Body of pancreas (tissue), 4 donors: Measurements from ENCODE around the gene TTLL11. TPM values are rescaled to one million over a fixed set of nuclear protein-coding genes. Genes with fewer than 3 reads are reported as not detected.

Experiments used
- ATAC-seq: fragments of 150-250 bp; one replicate; pipeline ENCODE4 v1.9.1; 2016
- DNase-seq, 4 donors: peaks; one replicate each; pipeline ENCODE4 v3.0.0-alpha.2; 2019
- H3K27ac ChIP-seq, 4 donors: fragments of 200-600 bp; sonication (generic); 1 replicate in 3 of 4; 2 replicates in 1 of 4; pipeline versions ENCODE4 v1.5.1 to v1.6.1; 2016 to 2019; ENCODE audit warnings: mild to moderate bottlenecking in 1 of 4, mixed read lengths in 1 of 4, moderate library complexity in 1 of 4
- H3K27me3 ChIP-seq, 2 donors: fragments of 200-600 bp; sonication (generic); one replicate each; pipeline ENCODE4 v1.6.0; 2016; ENCODE audit warnings: mild to moderate bottlenecking in 1 of 2
- H3K36me3 ChIP-seq, 2 donors: fragments of 200-600 bp; sonication (generic); replicated peaks in 1 of 2; 2 replicates each; pipeline ENCODE4 v1.5.1; 2016; ENCODE audit warnings: low read depth in 2 of 2; ENCODE audit not compliant: insufficient read depth in 1 of 2
- H3K4me1 ChIP-seq: fragments of 200-600 bp; sonication (generic); one replicate; pipeline ENCODE4 v1.6.0; 2016
- H3K4me3 ChIP-seq, 2 donors: fragments of 200-600 bp; sonication (generic); 1 replicate in 1 of 2; 2 replicates in 1 of 2; pipeline ENCODE4 v1.5.1; 2016 to 2019
- H3K9me3 ChIP-seq, 3 donors: fragments of 200-600 bp; sonication (generic); 1 replicate in 2 of 3; 2 replicates in 1 of 3; pipeline ENCODE4 v1.5.1; 2016
- POLR2A ChIP-seq, 3 donors: fragments of 450-650 bp; IDR thresholded peaks; one replicate each; pipeline ENCODE4 v1.6.1; 2016; ENCODE audit warnings: antibody characterized with exemption in 3 of 3, mild to moderate bottlenecking in 2 of 3
- WGBS, 2 donors: methylation state at CpG; one replicate each; pipeline ENCODE4 v1.1.5; 2017; 5-methylcytosine and 5-hydroxymethylcytosine counted together
- intact Hi-C: fragments of 100-400 bp; cut with DNase I; formaldehyde crosslinking; loops from one replicate; pipeline ENCODE4 v1.15.1; 2023
- total RNA-seq, 2 donors: library from RNA; depleted of rRNA; stranded (reverse); fragments of >200 nt; gene quantifications; one replicate each; pipeline ENCODE4 v1.1.0, GENCODE V29; 2016
- TF ChIP-seq, protein P1 (sequence below), 7 experiments: fragments of 450-650 bp in 4 of 7; fragments of 200-600 bp in 3 of 7; sonication (generic) in 3 of 7; IDR thresholded peaks; one replicate each; pipeline ENCODE4 v1.5.1; 2016 to 2019; ENCODE audit warnings: antibody characterized with exemption in 7 of 7

The TTLL11 gene
- total RNA-seq, 2 donors from 2014 or later, result 14.5 to 16.8 TPM

DNA sequence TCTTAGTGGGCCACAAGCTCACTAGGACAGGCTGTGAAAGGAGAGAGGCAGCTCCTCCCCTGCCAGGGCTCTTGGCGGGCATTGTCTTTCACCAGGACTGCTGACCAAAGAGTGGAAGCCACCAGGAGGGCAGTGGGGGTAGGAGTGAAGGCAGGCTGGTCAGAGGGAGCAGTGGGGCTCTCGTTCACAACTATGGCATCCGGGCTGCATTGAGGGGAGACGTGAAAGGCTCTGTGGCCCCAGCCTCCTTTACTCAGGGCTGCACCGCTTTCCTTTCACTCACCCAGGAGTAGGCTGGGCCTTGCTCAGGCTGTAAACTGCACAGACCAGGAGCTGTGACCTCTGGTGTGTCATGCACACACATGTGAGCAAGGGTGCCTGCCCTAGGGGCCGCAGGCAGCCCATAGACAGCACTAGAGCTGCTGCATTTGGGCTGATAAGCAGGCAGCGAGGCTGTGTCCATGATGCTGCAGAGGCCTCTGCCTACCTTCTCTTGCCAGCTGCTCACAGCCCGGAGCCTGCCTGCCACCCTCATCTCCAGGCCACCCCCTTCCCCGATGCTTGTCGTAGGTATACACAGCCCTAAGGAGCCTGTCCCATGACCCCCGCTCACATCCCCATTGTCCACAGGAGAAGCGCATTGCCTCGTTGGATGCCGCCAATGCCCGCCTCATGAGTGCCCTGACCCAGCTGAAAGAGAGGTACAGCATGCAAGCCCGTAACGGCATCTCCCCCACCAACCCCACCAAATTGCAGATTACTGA lies 311.2 kb downstream of the TTLL11 start:
- no peaks in the 10 kb centered on the region for H3K27me3 ChIP-seq
- 95% methylated on average over 14 to 17 of the region's 17 CpGs for WGBS, 2 donors
- no peak for ATAC-seq
- no peak overlapping the region for H3K27ac ChIP-seq
- H3K36me3 ChIP-seq, result peaks cover 0 to 12% of the 10 kb centered on the region in 2 donors
- H3K4me1 ChIP-seq, result no peaks in the 10 kb centered on the region
- H3K9me3 ChIP-seq, result no peaks in the 10 kb centered on the region
- no peak overlapping the region for H3K4me3 ChIP-seq
- TF ChIP-seq, protein P1, sequence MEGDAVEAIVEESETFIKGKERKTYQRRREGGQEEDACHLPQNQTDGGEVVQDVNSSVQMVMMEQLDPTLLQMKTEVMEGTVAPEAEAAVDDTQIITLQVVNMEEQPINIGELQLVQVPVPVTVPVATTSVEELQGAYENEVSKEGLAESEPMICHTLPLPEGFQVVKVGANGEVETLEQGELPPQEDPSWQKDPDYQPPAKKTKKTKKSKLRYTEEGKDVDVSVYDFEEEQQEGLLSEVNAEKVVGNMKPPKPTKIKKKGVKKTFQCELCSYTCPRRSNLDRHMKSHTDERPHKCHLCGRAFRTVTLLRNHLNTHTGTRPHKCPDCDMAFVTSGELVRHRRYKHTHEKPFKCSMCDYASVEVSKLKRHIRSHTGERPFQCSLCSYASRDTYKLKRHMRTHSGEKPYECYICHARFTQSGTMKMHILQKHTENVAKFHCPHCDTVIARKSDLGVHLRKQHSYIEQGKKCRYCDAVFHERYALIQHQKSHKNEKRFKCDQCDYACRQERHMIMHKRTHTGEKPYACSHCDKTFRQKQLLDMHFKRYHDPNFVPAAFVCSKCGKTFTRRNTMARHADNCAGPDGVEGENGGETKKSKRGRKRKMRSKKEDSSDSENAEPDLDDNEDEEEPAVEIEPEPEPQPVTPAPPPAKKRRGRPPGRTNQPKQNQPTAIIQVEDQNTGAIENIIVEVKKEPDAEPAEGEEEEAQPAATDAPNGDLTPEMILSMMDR (IDR thresholded peaks at IDR 0.05), result no peak
- no peak for TF ChIP-seq POLR2A (IDR thresholded peaks at IDR 0.05)
- intact Hi-C loops, result no loop called here
- DNase-seq, result no peak

DNA sequence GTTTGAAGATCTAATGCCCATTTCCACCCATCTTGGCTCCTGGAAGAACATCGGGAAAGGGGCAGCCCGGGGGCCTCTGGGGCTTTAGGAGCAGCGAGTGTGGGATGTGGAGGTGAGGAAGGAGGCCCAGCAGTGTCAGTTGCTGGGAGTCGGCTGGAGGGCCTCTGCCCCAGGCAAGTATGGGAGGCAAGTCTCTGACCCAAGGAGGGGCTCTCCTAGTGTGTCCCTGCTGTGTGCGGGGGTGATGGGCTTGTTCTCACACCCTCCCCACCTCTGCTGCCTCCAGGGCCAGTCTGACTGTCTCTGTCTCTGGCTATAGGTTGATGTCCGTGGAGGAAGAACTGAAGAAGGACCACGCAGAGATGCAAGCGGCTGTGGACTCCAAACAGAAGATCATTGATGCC lies 312.0 kb downstream of the TTLL11 start:
- H3K27me3 ChIP-seq, result no peaks in the 10 kb centered on the region
- DNase-seq (no peak), ATAC-seq (no peak)
- no peak overlapping the region for H3K4me3 ChIP-seq
- intact Hi-C loops, result no loop called here
- WGBS, 2 donors, result 93 to 96% methylated on average over 8 of the region's 8 CpGs
- H3K27ac ChIP-seq, result no peak overlapping the region
- H3K36me3 ChIP-seq, result peaks cover 0 to 15% of the 10 kb centered on the region in 2 donors
- H3K4me1 ChIP-seq, result no peaks in the 10 kb centered on the region
- no peak for TF ChIP-seq POLR2A (IDR thresholded peaks at IDR 0.05)
- no peaks in the 10 kb centered on the region for H3K9me3 ChIP-seq

DNA sequence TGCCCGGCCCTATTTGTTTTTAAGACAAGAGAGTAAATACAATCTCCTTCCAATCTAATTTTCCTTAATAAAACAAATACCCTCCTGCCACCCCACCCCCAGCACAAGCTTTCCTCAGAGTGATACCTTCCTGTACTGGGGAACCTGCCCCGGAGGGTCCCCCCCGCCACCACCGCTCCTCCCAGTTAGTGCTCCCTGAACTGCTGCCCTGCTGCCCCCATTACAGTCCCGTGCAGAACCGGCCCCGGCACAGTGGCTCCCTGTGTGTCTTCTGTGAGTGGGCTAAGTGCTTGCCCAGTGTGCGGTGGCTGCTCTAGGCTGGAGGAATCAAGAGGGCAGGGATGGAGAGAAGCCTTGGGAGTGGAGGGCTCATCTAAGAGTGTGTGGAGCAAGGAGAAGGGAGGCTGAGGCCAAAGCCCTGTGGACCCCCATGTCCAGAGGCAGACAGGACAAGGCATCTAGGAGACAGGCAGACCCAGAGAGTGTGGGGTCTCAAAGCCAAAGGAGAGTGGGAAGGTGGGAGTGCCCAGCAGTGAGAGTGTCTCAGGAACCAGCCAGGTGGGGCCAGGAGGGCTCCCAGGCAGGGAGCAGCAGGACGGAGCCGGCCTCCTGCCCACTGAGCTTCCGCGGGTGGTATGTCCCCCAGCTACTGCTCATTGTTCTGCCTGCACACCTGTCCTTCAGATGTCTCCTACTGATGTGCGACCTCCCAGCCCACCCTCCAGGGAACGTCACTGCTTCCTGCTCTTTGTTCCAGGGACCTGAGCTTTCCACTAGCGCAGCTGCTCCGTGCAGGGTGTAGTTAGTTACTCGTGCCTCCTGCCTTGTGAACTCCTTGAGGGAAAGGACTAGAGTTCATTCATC lies 312.7 kb downstream of the TTLL11 start:
- no peaks in the 10 kb centered on the region for H3K4me1 ChIP-seq
- 89% methylated on average over 16 to 17 of the region's 17 CpGs for WGBS, 2 donors
- no peak overlapping the region for H3K27ac ChIP-seq
- H3K36me3 ChIP-seq, result peaks cover 0 to 17% of the 10 kb centered on the region in 2 donors
- no peak for TF ChIP-seq POLR2A (IDR thresholded peaks at IDR 0.05)
- TF ChIP-seq, protein P1 (IDR thresholded peaks at IDR 0.05), result no peak
- DNase-seq, result no peak
- no peak overlapping the region for H3K4me3 ChIP-seq
- H3K9me3 ChIP-seq, result no peaks in the 10 kb centered on the region
- intact Hi-C loops, result no loop called here
- no peaks in the 10 kb centered on the region for H3K27me3 ChIP-seq
- ATAC-seq, result no peak

DNA sequence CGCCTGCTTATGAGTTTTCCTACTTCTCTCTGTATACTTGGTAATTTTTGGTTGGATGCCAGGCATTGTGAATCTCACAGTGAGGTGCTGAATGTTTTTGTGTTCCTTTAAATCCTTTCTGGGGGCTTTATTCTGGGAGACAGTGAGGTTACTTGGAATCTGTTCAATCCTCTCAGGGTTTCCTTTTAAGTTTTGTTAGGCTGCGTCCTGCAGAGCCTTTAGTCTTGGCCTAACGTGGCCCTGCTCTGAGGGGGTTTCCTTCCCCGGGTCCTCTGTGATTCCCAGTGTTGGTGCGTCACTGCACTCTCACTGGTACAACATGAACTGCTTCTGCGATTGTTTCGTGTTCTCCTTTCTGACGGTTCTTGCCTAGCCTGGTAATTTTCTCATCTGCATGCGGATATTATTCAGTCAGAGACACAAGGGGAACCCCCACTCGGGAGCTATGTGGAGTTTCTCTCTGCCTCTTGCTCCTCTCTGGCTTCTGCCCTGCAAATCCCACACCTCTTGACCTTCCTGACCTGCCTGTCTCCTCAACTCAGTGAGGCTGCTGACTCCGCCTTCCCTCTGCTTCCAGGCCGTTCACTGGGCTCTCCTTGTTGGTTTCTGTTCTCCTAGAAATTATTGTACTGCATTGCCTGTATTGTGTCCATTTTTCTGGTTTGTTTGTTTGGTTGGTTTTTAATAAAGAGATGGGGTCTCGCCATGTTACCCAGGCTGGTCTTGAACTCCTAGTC lies 313.6 kb downstream of the TTLL11 start:
- no peak overlapping the region for H3K4me3 ChIP-seq
- WGBS, 2 donors, result 83 to 88% methylated on average over 13 of the region's 13 CpGs
- no peaks in the 10 kb centered on the region for H3K9me3 ChIP-seq
- intact Hi-C loops, result no loop called here
- H3K27ac ChIP-seq, result no peak overlapping the region
- ATAC-seq (peak; percentile 28), DNase-seq (no peak)
- no peaks in the 10 kb centered on the region for H3K4me1 ChIP-seq
- peaks cover 0 to 19% of the 10 kb centered on the region in 2 donors for H3K36me3 ChIP-seq
- no peaks in the 10 kb centered on the region for H3K27me3 ChIP-seq
- no peak for TF ChIP-seq POLR2A (IDR thresholded peaks at IDR 0.05)
- TF ChIP-seq, protein P1 (IDR thresholded peaks at IDR 0.05), result no peak
